Activated T-cell treated with anti-CD3 and anti-CD28 coated beads for 1 hour (primary cell): Measurements from ENCODE around the gene DGCR2.
"Not testable (repeated sequence)": the region's sequence is repeated elsewhere in the genome, so short reads cannot be mapped to it uniquely, and the experiment has no call there.

Source experiments
- DNase-seq: peaks from one replicate; pipeline ENCODE4 v3.0.0-alpha.2; 2020; ENCODE audit warnings: low read depth

DGCR2 gene

GRCh38 chr22:19107730-19108074 lies 14.5 kb downstream of the DGCR2 start:
- no peak for DNase-seq

- no peak for DNase-seq
Measured at GRCh38 chr22:19106886-19107729, 15.1 kb downstream of the DGCR2 start.

- peak; percentile 45 for DNase-seq
Measured at GRCh38 chr22:19105867-19106802, 16.1 kb downstream of the DGCR2 start.

- DNase-seq = no peak
Measured at GRCh38 chr22:19105456-19105855, 16.8 kb downstream of the DGCR2 start.

GRCh38 chr22:19103880-19104821 lies 18.1 kb downstream of the DGCR2 start:
- DNase-seq = no peak

- no peak for DNase-seq
Measured at GRCh38 chr22:19098157-19098556, 24.1 kb downstream of the DGCR2 start.

GRCh38 chr22:19097518-19097917 lies 24.7 kb downstream of the DGCR2 start:
- DNase-seq = no peak

GRCh38 chr22:19096555-19096954 lies 25.7 kb downstream of the DGCR2 start:
- no peak for DNase-seq

GRCh38 chr22:19094393-19094997 lies 27.7 kb downstream of the DGCR2 start:
- DNase-seq = no peak

GRCh38 chr22:19092725-19093124 lies 29.5 kb downstream of the DGCR2 start:
- no peak for DNase-seq

- no peak for DNase-seq
Measured at GRCh38 chr22:19090586-19091127, 31.6 kb downstream of the DGCR2 start.

- DNase-seq = no peak
Measured at GRCh38 chr22:19090183-19090582, 32.0 kb downstream of the DGCR2 start.

GRCh38 chr22:19088866-19089595 lies 33.2 kb downstream of the DGCR2 start:
- no peak for DNase-seq

- DNase-seq = no peak
Measured at GRCh38 chr22:19086896-19087295, 35.3 kb downstream of the DGCR2 start.

GRCh38 chr22:19086417-19086816 lies 35.8 kb downstream of the DGCR2 start:
- no peak for DNase-seq

GRCh38 chr22:19085233-19085718 lies 36.9 kb downstream of the DGCR2 start:
- no peak for DNase-seq

- DNase-seq = not testable (repeated sequence)
Measured at GRCh38 chr22:19084586-19084985, 37.6 kb downstream of the DGCR2 start.

GRCh38 chr22:19084126-19084525 lies 38.1 kb downstream of the DGCR2 start:
- not testable (repeated sequence) for DNase-seq

GRCh38 chr22:19082793-19083192 lies 39.4 kb downstream of the DGCR2 start:
- no peak for DNase-seq

GRCh38 chr22:19082101-19082500 lies 40.1 kb downstream of the DGCR2 start:
- no peak for DNase-seq
